D721Med (cell line): Measurements from ENCODE around the gene MAPRE2.

Experiments used
- DNase-seq: peaks from one replicate; pipeline ENCODE4 v3.0.0; 2011; ENCODE audit warnings: low spot score; ENCODE audit not compliant: insufficient read length
- FAIRE-seq: peaks from 2 replicates; lab custom pipeline; 2011; peaks lifted over from hg19 to GRCh38; lab: Jason Lieb, UNC
- TF ChIP-seq, protein P1 (sequence below): IDR thresholded peaks from 2 replicates; pipeline ENCODE4 v1.5.1; 2012; ENCODE audit warnings: mild to moderate bottlenecking, control low read depth; ENCODE audit not compliant: insufficient read depth; ENCODE audit errors: missing control alignments

The MAPRE2 gene

GRCh38 chr18:35159782-35160181 lies 118.6 kb downstream of the MAPRE2 start:
- TF ChIP-seq, protein P1, sequence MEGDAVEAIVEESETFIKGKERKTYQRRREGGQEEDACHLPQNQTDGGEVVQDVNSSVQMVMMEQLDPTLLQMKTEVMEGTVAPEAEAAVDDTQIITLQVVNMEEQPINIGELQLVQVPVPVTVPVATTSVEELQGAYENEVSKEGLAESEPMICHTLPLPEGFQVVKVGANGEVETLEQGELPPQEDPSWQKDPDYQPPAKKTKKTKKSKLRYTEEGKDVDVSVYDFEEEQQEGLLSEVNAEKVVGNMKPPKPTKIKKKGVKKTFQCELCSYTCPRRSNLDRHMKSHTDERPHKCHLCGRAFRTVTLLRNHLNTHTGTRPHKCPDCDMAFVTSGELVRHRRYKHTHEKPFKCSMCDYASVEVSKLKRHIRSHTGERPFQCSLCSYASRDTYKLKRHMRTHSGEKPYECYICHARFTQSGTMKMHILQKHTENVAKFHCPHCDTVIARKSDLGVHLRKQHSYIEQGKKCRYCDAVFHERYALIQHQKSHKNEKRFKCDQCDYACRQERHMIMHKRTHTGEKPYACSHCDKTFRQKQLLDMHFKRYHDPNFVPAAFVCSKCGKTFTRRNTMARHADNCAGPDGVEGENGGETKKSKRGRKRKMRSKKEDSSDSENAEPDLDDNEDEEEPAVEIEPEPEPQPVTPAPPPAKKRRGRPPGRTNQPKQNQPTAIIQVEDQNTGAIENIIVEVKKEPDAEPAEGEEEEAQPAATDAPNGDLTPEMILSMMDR: no peak
- DNase-seq (no peak), FAIRE-seq (no peak)

DNA sequence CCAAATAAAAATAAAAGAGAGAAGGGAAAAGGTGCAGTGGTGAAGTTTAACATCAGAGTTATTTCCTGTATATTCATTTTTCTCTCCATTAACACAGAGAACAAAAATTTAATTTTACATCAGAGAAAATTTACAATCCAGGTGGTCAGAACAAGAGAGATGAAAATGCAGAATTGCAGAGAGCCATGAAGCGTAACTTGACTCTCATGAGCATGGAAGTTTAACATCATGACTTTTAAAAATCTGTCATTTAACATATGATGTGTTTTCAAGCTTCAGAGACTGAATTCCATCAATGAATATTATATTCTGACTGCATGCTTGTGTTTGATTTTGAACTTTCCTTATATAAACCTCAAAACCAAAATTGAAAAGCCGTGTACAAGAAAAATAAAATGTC lies 120.3 kb downstream of the MAPRE2 start:
- TF ChIP-seq, protein P1: no peak
- DNase-seq: no peak
- no peak for FAIRE-seq

DNA sequence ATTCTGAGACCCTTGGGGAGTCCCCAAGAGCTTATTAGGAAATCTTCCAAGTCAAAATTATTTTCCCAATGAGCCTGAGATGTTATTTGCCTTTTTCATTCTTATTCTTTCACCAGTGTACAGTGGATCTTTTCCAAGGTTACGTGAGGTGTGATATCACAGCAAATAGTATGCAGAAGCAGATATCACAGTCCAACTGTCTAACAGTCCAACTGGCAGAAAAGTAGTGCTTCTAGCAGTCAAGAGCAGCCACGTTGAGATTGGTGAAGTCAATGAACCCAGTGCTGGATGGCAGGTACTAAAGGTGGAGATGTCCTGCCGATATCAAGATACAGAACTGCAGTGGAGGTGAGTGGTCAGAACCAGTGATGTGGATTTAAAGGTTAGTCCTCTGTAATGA lies 120.7 kb downstream of the MAPRE2 start:
- no peak for FAIRE-seq
- TF ChIP-seq, protein P1: no peak
- no peak for DNase-seq

GRCh38 chr18:35163014-35163539 lies 121.9 kb downstream of the MAPRE2 start:
- FAIRE-seq: no peak
- DNase-seq: no peak
- TF ChIP-seq, protein P1: no peak

- FAIRE-seq: no peak
- TF ChIP-seq, protein P1: no peak
- DNase-seq: no peak
Measured at GRCh38 chr18:35163721-35164120, 122.5 kb downstream of the MAPRE2 start.

DNA sequence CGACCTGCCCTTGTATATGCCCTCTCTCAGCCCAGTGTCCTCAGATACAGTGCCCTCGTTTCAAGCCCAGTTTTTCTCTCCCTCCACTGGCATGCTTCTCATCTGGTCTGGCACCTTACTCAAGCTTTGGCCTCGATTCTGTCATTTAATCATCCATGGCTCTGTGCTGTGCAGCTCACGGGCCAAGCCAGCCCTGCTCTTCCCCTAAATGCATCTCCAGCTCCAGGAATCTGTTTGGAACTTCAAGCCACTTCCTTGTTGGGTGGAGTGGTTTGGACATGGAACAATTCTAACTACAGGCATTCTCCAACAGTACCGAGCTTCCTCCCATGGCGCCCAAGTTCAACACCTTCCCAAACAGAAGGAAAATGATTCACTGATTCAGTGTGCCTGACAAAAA lies 122.9 kb downstream of the MAPRE2 start:
- TF ChIP-seq, protein P1: no peak
- FAIRE-seq: no peak
- DNase-seq: no peak

DNA sequence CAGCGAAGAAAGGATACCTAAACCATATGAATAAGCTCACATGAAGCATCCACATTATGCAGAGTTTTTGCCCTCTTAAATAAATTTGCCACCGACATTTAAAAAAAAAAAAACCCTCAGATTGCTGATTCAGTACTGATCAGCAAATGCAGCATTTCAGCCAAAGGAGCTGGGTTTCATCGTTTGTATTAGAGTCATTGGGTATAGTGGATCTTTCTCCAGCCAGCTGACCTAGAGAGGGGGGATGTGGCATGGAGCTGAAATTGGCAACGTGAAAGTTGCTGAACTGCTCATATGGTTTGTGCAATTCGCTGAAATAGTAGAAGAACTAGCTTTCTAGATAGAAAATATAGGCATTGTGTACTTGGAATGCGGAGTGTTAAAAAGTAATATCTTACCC lies 126.1 kb downstream of the MAPRE2 start:
- no peak for DNase-seq
- FAIRE-seq: no peak
- TF ChIP-seq, protein P1: no peak
